H1 (cell line): Measurements from ENCODE around the gene RIF1. TPM values are rescaled to one million over a fixed set of nuclear protein-coding genes. Genes with fewer than 3 reads are reported as not detected.

Source experiments
- CTCF ChIA-PET: fragments of 300-600 bp; sonication (Branson Sonifier 250); formaldehyde crosslinking; loops from one replicate; lab custom pipeline; 2021; ENCODE audit not compliant: partially characterized antibody; lab: Charles Lee
- POLR2A ChIA-PET: fragments of 300-600 bp; sonication (Branson Sonifier 250); formaldehyde crosslinking; loops from one replicate; lab custom pipeline; 2021; ENCODE audit warnings: inconsistent platforms; ENCODE audit not compliant: partially characterized antibody; lab: Charles Lee
- DNase-seq, 2 experiments: peaks; one replicate each; pipeline versions ENCODE4 v3.0.0 to v3.0.0-alpha.2; 2010 to 2022; ENCODE audit warnings: low spot score in 2 of 2, low read depth in 1 of 2, mixed read lengths in 1 of 2
- FAIRE-seq: peaks from 2 replicates; lab custom pipeline; 2011; peaks lifted over from hg19 to GRCh38; lab: Jason Lieb, UNC
- H2AFZ ChIP-seq: 2 replicates; pipeline ENCODE4 v1.8.1; 2012; ENCODE audit warnings: low read length, inconsistent platforms
- H2AK5ac ChIP-seq: 2 replicates; pipeline ENCODE4 v1.6.1; 2013; ENCODE audit warnings: low read depth, low read length
- H2BK120ac ChIP-seq: replicated peaks from 2 replicates; pipeline ENCODE3; 2013; ENCODE audit warnings: low read depth, low read length, inconsistent platforms
- H2BK12ac ChIP-seq: 2 replicates; pipeline ENCODE4 v1.6.1; 2013; ENCODE audit warnings: low read depth, low read length
- H2BK15ac ChIP-seq: 2 replicates; pipeline ENCODE4 v1.6.1; 2013; ENCODE audit warnings: low read length
- H2BK20ac ChIP-seq: 2 replicates; pipeline ENCODE4 v1.6.1; 2013; ENCODE audit warnings: low read length
- H2BK5ac ChIP-seq: 2 replicates; pipeline ENCODE4 v1.6.1; 2013; ENCODE audit warnings: low read depth, low read length
- H3K14ac ChIP-seq: 2 replicates; pipeline ENCODE4 v1.6.1; 2013; ENCODE audit warnings: inconsistent platforms; ENCODE audit not compliant: insufficient read length
- H3K18ac ChIP-seq: 2 replicates; pipeline ENCODE4 v1.6.1; 2013; ENCODE audit warnings: low read length; ENCODE audit errors: extremely low read depth
- H3K23ac ChIP-seq: 2 replicates; pipeline ENCODE4 v1.6.1; 2013; ENCODE audit warnings: inconsistent platforms; ENCODE audit not compliant: insufficient read length
- H3K23me2 ChIP-seq: 2 replicates; pipeline ENCODE4 v1.6.1; 2013; ENCODE audit warnings: low read depth, low read length
- H3K27ac ChIP-seq: 2 replicates; pipeline ENCODE4 v1.6.1; 2011; ENCODE audit warnings: low read depth, low read length, inconsistent platforms
- H3K27me3 ChIP-seq, 4 experiments: replicated peaks in 1 of 4; 1 replicate in 1 of 4; 2 replicates in 3 of 4; pipeline versions ENCODE4 v1.6.1 to v1.8.1; 2011 to 2013; ENCODE audit warnings: low read length in 3 of 4, mild to moderate bottlenecking in 3 of 4, inconsistent platforms in 2 of 4, mixed read lengths in 2 of 4, moderate library complexity in 1 of 4; ENCODE audit not compliant: control insufficient read depth in 3 of 4, insufficient read depth in 3 of 4; ENCODE audit errors: extremely low read depth in 1 of 4
- H3K36me3 ChIP-seq, 4 experiments: 2 replicates each; pipeline versions ENCODE4 v1.6.1 to v1.8.1; 2011 to 2013; ENCODE audit warnings: mild to moderate bottlenecking in 4 of 4, low read length in 3 of 4, moderate library complexity in 2 of 4, control low read depth in 1 of 4, inconsistent platforms in 1 of 4; ENCODE audit not compliant: insufficient read depth in 4 of 4, control insufficient read depth in 2 of 4
- H3K4ac ChIP-seq: replicated peaks from 2 replicates; pipeline ENCODE3; 2013; ENCODE audit warnings: low read length, low read depth, mixed read lengths, inconsistent platforms; ENCODE audit not compliant: insufficient read length
- H3K4me1 ChIP-seq, 4 experiments: replicated peaks in 1 of 4; 1 replicate in 1 of 4; 2 replicates in 3 of 4; pipeline versions ENCODE4 v1.6.1 to v1.8.1; 2011 to 2013; ENCODE audit warnings: low read length in 3 of 4, inconsistent platforms in 2 of 4, mixed read lengths in 1 of 4; ENCODE audit not compliant: insufficient read depth in 4 of 4, control insufficient read depth in 3 of 4
- H3K4me2 ChIP-seq, 2 experiments: 2 replicates each; pipeline versions ENCODE4 v1.6.1 to v1.8.1; 2011 to 2013; ENCODE audit warnings: low read depth in 2 of 2, low read length in 2 of 2, control low read depth in 1 of 2, inconsistent platforms in 1 of 2, mild to moderate bottlenecking in 1 of 2; ENCODE audit not compliant: insufficient read depth in 1 of 2
- H3K4me3 ChIP-seq, 4 experiments: fragments of 200-600, 300-600 bp in 1 of 4; sonication (generic), shearing (Covaris generic), sonication (Bioruptor Twin) in 1 of 4; 2 replicates each; pipeline versions ENCODE4 v1.5.1 to v1.8.1; 2011 to 2016; ENCODE audit warnings: low read length in 4 of 4, low read depth in 3 of 4, control low read depth in 2 of 4, inconsistent platforms in 2 of 4, mild to moderate bottlenecking in 2 of 4, mixed read lengths in 1 of 4, moderate library complexity in 1 of 4; ENCODE audit not compliant: insufficient read depth in 2 of 4; ENCODE audit errors: extremely low read depth in 1 of 4
- H3K56ac ChIP-seq: replicated peaks from 2 replicates; pipeline ENCODE3; 2013; ENCODE audit warnings: low read depth, mild to moderate bottlenecking, mixed read lengths, low read length, inconsistent platforms; ENCODE audit not compliant: insufficient read length
- H3K79me1 ChIP-seq: 2 replicates; pipeline ENCODE4 v1.6.1; 2013; ENCODE audit warnings: low read depth, low read length, control low read depth
- H3K79me2 ChIP-seq, 2 experiments: 2 replicates each; pipeline versions ENCODE4 v1.6.1 to v1.8.1; 2012 to 2013; ENCODE audit warnings: low read length in 2 of 2, mild to moderate bottlenecking in 2 of 2, inconsistent platforms in 1 of 2; ENCODE audit not compliant: insufficient read depth in 2 of 2, control insufficient read depth in 1 of 2
- H3K9ac ChIP-seq, 4 experiments: replicated peaks in 1 of 4; 1 replicate in 1 of 4; 2 replicates in 3 of 4; pipeline versions ENCODE4 v1.6.1 to v1.8.1; 2011 to 2013; ENCODE audit warnings: low read depth in 3 of 4, low read length in 3 of 4, control low read depth in 2 of 4, mild to moderate bottlenecking in 2 of 4, moderate library complexity in 2 of 4, inconsistent platforms in 1 of 4; ENCODE audit errors: extremely low read depth in 1 of 4
- H3K9me3 ChIP-seq, 2 experiments: 2 replicates each; pipeline versions ENCODE4 v1.6.1 to v1.8.1; 2012 to 2013; ENCODE audit warnings: mild to moderate bottlenecking in 2 of 2, moderate library complexity in 2 of 2, control low read depth in 1 of 2, inconsistent platforms in 1 of 2, low read depth in 1 of 2, low read length in 1 of 2, mixed read lengths in 1 of 2; ENCODE audit not compliant: insufficient read depth in 2 of 2
- H4K20me1 ChIP-seq, 2 experiments: replicated peaks in 1 of 2; 2 replicates each; pipeline versions ENCODE3 to v1.8.1; 2011 to 2013; ENCODE audit warnings: inconsistent platforms in 2 of 2, low read length in 2 of 2, mild to moderate bottlenecking in 1 of 2; ENCODE audit not compliant: insufficient read depth in 2 of 2, control insufficient read depth in 1 of 2
- H4K5ac ChIP-seq: 2 replicates; pipeline ENCODE4 v1.6.1; 2013; ENCODE audit warnings: low read length, low read depth, mixed read lengths, inconsistent platforms; ENCODE audit not compliant: insufficient read length
- H4K8ac ChIP-seq: 2 replicates; pipeline ENCODE4 v1.8.0; 2013; ENCODE audit warnings: mild to moderate bottlenecking, moderate library complexity, low read length, inconsistent platforms; ENCODE audit not compliant: insufficient read depth; ENCODE audit errors: extremely low read depth
- H4K91ac ChIP-seq: replicated peaks from 2 replicates; pipeline ENCODE3; 2013; ENCODE audit warnings: low read length, mixed read lengths, inconsistent platforms; ENCODE audit not compliant: insufficient read length
- CEBPB ChIP-seq: IDR thresholded peaks from 2 replicates; pipeline ENCODE4 v1.6.1; 2012; ENCODE audit warnings: low read depth, low read length
- KDM4A ChIP-seq: IDR thresholded peaks from one replicate; pipeline ENCODE4 v1.7.1; 2012; ENCODE audit warnings: low read depth, mild to moderate bottlenecking, moderate library complexity, low read length, inconsistent platforms; ENCODE audit not compliant: severe bottlenecking
- RAD21 ChIP-seq, 2 experiments: IDR thresholded peaks in 1 of 2; conservative IDR thresholded peaks in 1 of 2; 2 replicates each; pipeline ENCODE4 v1.6.1; 2011; ENCODE audit warnings: low read depth in 2 of 2, low read length in 2 of 2, improper control_type of control experiment in 1 of 2, inconsistent platforms in 1 of 2, mild to moderate bottlenecking in 1 of 2, moderate library complexity in 1 of 2
- RBBP5 ChIP-seq: IDR thresholded peaks from 2 replicates; pipeline ENCODE4 v1.7.1; 2012; ENCODE audit warnings: low read depth, mild to moderate bottlenecking, inconsistent platforms, low read length, moderate library complexity, borderline replicate concordance
- SIX5 ChIP-seq: IDR thresholded peaks from 2 replicates; pipeline ENCODE4 v1.6.1; 2011; ENCODE audit warnings: mild to moderate bottlenecking, low read depth, low read length
- SP2 ChIP-seq: IDR thresholded peaks from 2 replicates; pipeline ENCODE4 v1.6.1; 2012; ENCODE audit warnings: mild to moderate bottlenecking, low read length, inconsistent platforms
- WGBS, 2 experiments: shearing (Covaris generic) in 1 of 2; methylation state at CpG; one replicate each; pipeline versions ENCODE4 v1.1.6 to v1.1.7; 2013 to 2015; ENCODE audit warnings: low lambda C conversion rate in 2 of 2, mixed read lengths in 2 of 2, inconsistent platforms in 1 of 2, low coverage in 1 of 2, missing lambda C conversion rate in 1 of 2; ENCODE audit not compliant: insufficient replicate concordance in 2 of 2, insufficient coverage in 1 of 2, insufficient read length in 1 of 2; ENCODE audit errors: extremely low coverage in 1 of 2, missing lambda C conversion rate in 1 of 2; 5-methylcytosine and 5-hydroxymethylcytosine counted together
- polyA plus RNA-seq, 7 experiments: library from polyadenylated mRNA; depleted of rRNA in 3 of 7; stranded (reverse) in 5 of 7; unstranded in 2 of 7; fragments of >200 nt in 5 of 7; fragments of 200-250 nt in 2 of 7; gene quantifications; 1 replicate in 5 of 7; 2 replicates in 1 of 7; 4 replicates in 1 of 7; pipeline versions ENCODE4 v1.2.1 to v1.2.3, GENCODE V29; 2011 to 2013; ENCODE audit warnings: missing spikeins in 2 of 7, mixed read lengths in 2 of 7
- total RNA-seq: library from RNA; stranded (reverse); fragmentation: NEBNext Ultra II Directional; extraction: Animal tissue kit (Norgen Biotek cat#: 25700); gene quantifications from 2 replicates; pipeline ENCODE4 v1.2.1, GENCODE V29; 2021

Gene RIF1
- total and polyA plus RNA-seq, 2 of the 8 experiments (the other 6 are each of a cell fraction or from before 2014, with no cell fraction given), result 9.5 to 104 TPM

GRCh38 chr2:151486053-151486452 lies 76.4 kb downstream of the RIF1 start:
- Histone ChIP-seq H3K4me3 (no peak overlapping the region), H4K5ac (no peak overlapping the region)
- TF ChIP-seq KDM4A (no peak), SIX5 (no peak), RBBP5 (no peak), CEBPB (no peak), SP2 (no peak), RAD21 (IDR thresholded peaks at IDR 0.05 in 1 of 2, conservative IDR thresholded peaks at IDR 0.05 in 1 of 2; ENCODE audit: low read depth in 2 of 2, low read length in 2 of 2) (no peak)

More at GRCh38 chr2:151486053-151486452, 76.4 kb downstream of the RIF1 start:
- Histone ChIP-seq H3K9me3 (no peaks in the 10 kb centered on the region), H3K4me2 (no peak overlapping the region), H4K91ac (no peak overlapping the region), H3K18ac (no peak overlapping the region), H3K27me3 (no peaks in the 10 kb centered on the region), H2AFZ (no peak overlapping the region), H3K14ac (no peak overlapping the region), H3K36me3 (peaks cover 0 to 46% (median 10%) of the 10 kb centered on the region in 4 experiments; a peak in 6 of 8 replicates), H3K79me2 (no peaks in the 10 kb centered on the region), H2BK5ac (no peak overlapping the region), H3K4me1 (peaks cover 0 to 3% (median 1%) of the 10 kb centered on the region in 4 experiments; a peak in 2 of 7 replicates), H3K27ac (no peak overlapping the region), H2AK5ac (no peak overlapping the region), H2BK20ac (no peak overlapping the region), H2BK12ac (no peak overlapping the region), H2BK15ac (no peak overlapping the region), H3K4ac (no peak overlapping the region), H4K20me1 (peaks cover 0 to 4% of the 10 kb centered on the region in 2 experiments), H3K23ac (no peak overlapping the region), H3K9ac (no peak overlapping the region), H3K56ac (no peak overlapping the region), H3K23me2 (no peaks in the 10 kb centered on the region), H2BK120ac (no peak overlapping the region), H3K79me1 (no peaks in the 10 kb centered on the region; the same call in 1 of the 2 replicates), H4K8ac (no peak overlapping the region; the same call in 1 of the 2 replicates)
- FAIRE-seq (no peak), DNase-seq (no peak)
- 71% methylated on average over 1 of the region's 1 CpG; no CpG with 5 or more reads in 1 of the 2 experiments for WGBS, 2 experiments
- ChIA-PET CTCF (no interaction called here), POLR2A (no interaction called here)
